ENCODE measurements around the gene TF. TPM values are rescaled to one million over a fixed set of nuclear protein-coding genes. Genes with fewer than 3 reads are reported as not detected.

TF gene
- total and polyA plus RNA-seq, 2 experiments from 2014 or later, result 0.05 TPM; not detected in 1

DNA sequence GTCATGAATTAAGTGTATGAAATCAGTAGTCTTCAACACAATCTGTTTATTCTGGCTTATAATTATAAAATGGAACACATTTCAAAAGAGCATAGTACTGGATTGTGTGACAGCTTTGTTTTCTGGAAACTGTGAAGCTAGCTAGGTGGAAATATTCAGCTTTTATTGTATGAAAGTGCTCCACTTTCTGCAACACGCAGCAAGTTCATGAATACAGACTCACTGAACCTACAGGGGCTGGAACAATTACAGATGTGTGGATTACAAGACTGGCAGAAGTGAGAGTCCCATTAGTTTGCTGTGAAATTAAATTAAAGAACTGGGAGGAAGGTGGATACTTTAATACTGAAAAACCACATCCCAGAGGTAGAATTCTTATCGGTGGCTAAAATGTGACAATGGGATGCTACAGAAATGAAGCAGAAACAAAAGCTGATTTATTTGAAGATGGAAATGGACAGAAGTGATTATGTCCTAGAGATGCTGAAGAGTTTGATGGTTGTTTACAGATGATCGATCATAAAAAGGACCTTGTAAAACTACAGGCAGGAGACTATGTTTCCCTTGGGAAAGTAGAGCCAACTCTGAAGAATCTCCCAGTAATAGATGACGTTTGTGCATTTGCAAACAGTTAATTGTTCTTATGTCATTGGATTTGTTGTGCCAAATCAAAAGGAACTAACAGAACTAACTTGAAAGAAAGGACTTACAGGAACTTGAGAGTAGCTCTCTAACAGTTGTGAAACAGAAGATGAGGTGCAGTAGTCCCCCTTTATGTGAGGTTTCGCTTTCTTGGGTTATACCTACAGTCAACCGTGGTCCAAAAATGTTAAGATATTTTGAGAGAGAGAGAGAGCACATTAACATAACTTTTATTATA, 15.7 kb downstream of the TF start:
- H3K27ac ChIP-seq, result no peak overlapping the region
- H2AFZ ChIP-seq, result no peak overlapping the region
- H3K79me2 ChIP-seq (ENCODE audit: insufficient read depth), result no peaks in the 10 kb centered on the region
- H3K4me2 ChIP-seq (ENCODE audit: unreplicated experiment), result no peak overlapping the region
- H4K20me1 ChIP-seq (ENCODE audit: insufficient read depth), result no peaks in the 10 kb centered on the region
- in situ Hi-C loops (cut with MboI), result no loop called here
- H3K4me3 ChIP-seq, result no peak overlapping the region
- TF ChIP-seq EZH2phosphoT487 (IDR thresholded peaks at IDR 0.05; ENCODE audit: insufficient read depth, low read depth), result no peak
- TF ChIP-seq EZH2 (IDR thresholded peaks at IDR 0.05; ENCODE audit: insufficient read depth, poor library complexity, severe bottlenecking), result no peak
- no peaks in the 10 kb centered on the region for H3K9me3 ChIP-seq (ENCODE audit: low read depth)
- H3K27me3 ChIP-seq (replicated peaks; ENCODE audit: insufficient read depth), result peaks cover 16% of the 10 kb centered on the region
- H3K4me1 ChIP-seq (ENCODE audit: insufficient read depth), result no peaks in the 10 kb centered on the region
- no peaks in the 10 kb centered on the region for H3K36me3 ChIP-seq (ENCODE audit: low read depth)
- no peak for DNase-seq
- H3K9me2 ChIP-seq (ENCODE audit: insufficient read depth), result no peaks in the 10 kb centered on the region
- H3K9ac ChIP-seq, result no peak overlapping the region
- H3F3A ChIP-seq (ENCODE audit: insufficient read depth), result no peaks in the 10 kb centered on the region
- WGBS, 2 experiments (ENCODE audit: low coverage in 1 of 2, low lambda C conversion rate in 2 of 2, missing lambda C conversion rate in 2 of 2), result 31 to 34% methylated on average over 6 of the region's 6 CpGs

GRCh38 chr3:133762539-133762938, 16.3 kb downstream of the TF start:
- peaks cover 16% of the 10 kb centered on the region for H3K27me3 ChIP-seq (replicated peaks; ENCODE audit: insufficient read depth)
- no peaks in the 10 kb centered on the region for H4K20me1 ChIP-seq (ENCODE audit: insufficient read depth)
- H3K27ac ChIP-seq, result no peak overlapping the region
- no peaks in the 10 kb centered on the region for H3K9me2 ChIP-seq (ENCODE audit: insufficient read depth)
- no peaks in the 10 kb centered on the region for H3K79me2 ChIP-seq (ENCODE audit: insufficient read depth)
- H3K9me3 ChIP-seq (ENCODE audit: low read depth), result no peaks in the 10 kb centered on the region
- in situ Hi-C loops (cut with MboI), result no loop called here
- H3F3A ChIP-seq (ENCODE audit: insufficient read depth), result no peaks in the 10 kb centered on the region
- H3K4me3 ChIP-seq, result no peak overlapping the region
- H3K4me2 ChIP-seq (ENCODE audit: unreplicated experiment), result no peak overlapping the region
- DNase-seq, result no peak
- H3K36me3 ChIP-seq (ENCODE audit: low read depth), result no peaks in the 10 kb centered on the region
- WGBS, 2 experiments (ENCODE audit: low coverage in 1 of 2, low lambda C conversion rate in 2 of 2, missing lambda C conversion rate in 2 of 2), result 35 to 39% methylated on average over 3 of the region's 3 CpGs
- H2AFZ ChIP-seq, result no peak overlapping the region
- no peak overlapping the region for H3K9ac ChIP-seq
- H3K4me1 ChIP-seq (ENCODE audit: insufficient read depth), result no peaks in the 10 kb centered on the region
- TF ChIP-seq EZH2 (IDR thresholded peaks at IDR 0.05; ENCODE audit: insufficient read depth, poor library complexity, severe bottlenecking) (no peak), EZH2phosphoT487 (IDR thresholded peaks at IDR 0.05; ENCODE audit: insufficient read depth, low read depth) (no peak)

GRCh38 chr3:133763797-133764683, 17.8 kb downstream of the TF start:
- Histone ChIP-seq H4K20me1 (ENCODE audit: insufficient read depth) (no peaks in the 10 kb centered on the region), H3K27ac (no peak overlapping the region), H3F3A (ENCODE audit: insufficient read depth) (no peaks in the 10 kb centered on the region), H3K9me2 (ENCODE audit: insufficient read depth) (no peaks in the 10 kb centered on the region), H3K79me2 (ENCODE audit: insufficient read depth) (no peaks in the 10 kb centered on the region), H2AFZ (no peak overlapping the region), H3K4me3 (no peak overlapping the region), H3K36me3 (ENCODE audit: low read depth) (no peaks in the 10 kb centered on the region), H3K27me3 (replicated peaks; ENCODE audit: insufficient read depth) (peaks cover 13% of the 10 kb centered on the region), H3K4me1 (ENCODE audit: insufficient read depth) (no peaks in the 10 kb centered on the region), H3K9me3 (ENCODE audit: low read depth) (no peaks in the 10 kb centered on the region), H3K4me2 (ENCODE audit: unreplicated experiment) (no peak overlapping the region), H3K9ac (no peak overlapping the region)
- WGBS, 2 experiments (ENCODE audit: low coverage in 1 of 2, low lambda C conversion rate in 2 of 2, missing lambda C conversion rate in 2 of 2), result 35 to 44% methylated on average over 6 of the region's 6 CpGs
- in situ Hi-C loops (cut with MboI), result no loop called here
- TF ChIP-seq EZH2phosphoT487 (IDR thresholded peaks at IDR 0.05; ENCODE audit: insufficient read depth, low read depth), result no peak
- TF ChIP-seq EZH2 (IDR thresholded peaks at IDR 0.05; ENCODE audit: insufficient read depth, poor library complexity, severe bottlenecking), result no peak
- no peak for DNase-seq

GRCh38 chr3:133765256-133765655, 19.1 kb downstream of the TF start:
- H3K9me2 ChIP-seq (ENCODE audit: insufficient read depth), result no peaks in the 10 kb centered on the region
- no peaks in the 10 kb centered on the region for H3K4me1 ChIP-seq (ENCODE audit: insufficient read depth)
- H3K4me2 ChIP-seq (ENCODE audit: unreplicated experiment), result no peak overlapping the region
- no peak overlapping the region for H2AFZ ChIP-seq
- TF ChIP-seq EZH2 (IDR thresholded peaks at IDR 0.05; ENCODE audit: insufficient read depth, poor library complexity, severe bottlenecking) (no peak), EZH2phosphoT487 (IDR thresholded peaks at IDR 0.05; ENCODE audit: insufficient read depth, low read depth) (no peak)
- H3K9me3 ChIP-seq (ENCODE audit: low read depth), result no peaks in the 10 kb centered on the region
- no peak overlapping the region for H3K27ac ChIP-seq
- no peaks in the 10 kb centered on the region for H4K20me1 ChIP-seq (ENCODE audit: insufficient read depth)
- H3F3A ChIP-seq (ENCODE audit: insufficient read depth), result no peaks in the 10 kb centered on the region
- H3K36me3 ChIP-seq (ENCODE audit: low read depth), result no peaks in the 10 kb centered on the region
- DNase-seq, result no peak
- H3K79me2 ChIP-seq (ENCODE audit: insufficient read depth), result no peaks in the 10 kb centered on the region
- in situ Hi-C loops (cut with MboI), result no loop called here
- no peak overlapping the region for H3K9ac ChIP-seq
- H3K4me3 ChIP-seq, result no peak overlapping the region
- H3K27me3 ChIP-seq (replicated peaks; ENCODE audit: insufficient read depth), result peaks cover 13% of the 10 kb centered on the region

All from GM23248 (cell line).